ENCODE data around the gene CDC73.
A peak's percentile ranks its signal among the peaks of the same experiment; 100 is the strongest.

CDC73 gene

GRCh38 chr1:193176113-193176512 lies 54.3 kb downstream of the CDC73 start:
- TF ChIP-seq, protein P1, sequence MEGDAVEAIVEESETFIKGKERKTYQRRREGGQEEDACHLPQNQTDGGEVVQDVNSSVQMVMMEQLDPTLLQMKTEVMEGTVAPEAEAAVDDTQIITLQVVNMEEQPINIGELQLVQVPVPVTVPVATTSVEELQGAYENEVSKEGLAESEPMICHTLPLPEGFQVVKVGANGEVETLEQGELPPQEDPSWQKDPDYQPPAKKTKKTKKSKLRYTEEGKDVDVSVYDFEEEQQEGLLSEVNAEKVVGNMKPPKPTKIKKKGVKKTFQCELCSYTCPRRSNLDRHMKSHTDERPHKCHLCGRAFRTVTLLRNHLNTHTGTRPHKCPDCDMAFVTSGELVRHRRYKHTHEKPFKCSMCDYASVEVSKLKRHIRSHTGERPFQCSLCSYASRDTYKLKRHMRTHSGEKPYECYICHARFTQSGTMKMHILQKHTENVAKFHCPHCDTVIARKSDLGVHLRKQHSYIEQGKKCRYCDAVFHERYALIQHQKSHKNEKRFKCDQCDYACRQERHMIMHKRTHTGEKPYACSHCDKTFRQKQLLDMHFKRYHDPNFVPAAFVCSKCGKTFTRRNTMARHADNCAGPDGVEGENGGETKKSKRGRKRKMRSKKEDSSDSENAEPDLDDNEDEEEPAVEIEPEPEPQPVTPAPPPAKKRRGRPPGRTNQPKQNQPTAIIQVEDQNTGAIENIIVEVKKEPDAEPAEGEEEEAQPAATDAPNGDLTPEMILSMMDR (IDR thresholded peaks at IDR 0.05; ENCODE audit: low read depth, low read length) = no peak
- Histone ChIP-seq H3K27ac (no peak overlapping the region), H3K27me3 (ENCODE audit: insufficient read depth, low read depth, severe bottlenecking) (no peaks in the 10 kb centered on the region), H3K9me3 (ENCODE audit: severe bottlenecking) (no peaks in the 10 kb centered on the region), H3K36me3 (no peaks in the 10 kb centered on the region; the same call in 1 of the 2 replicates), H3K4me3 (ENCODE audit: low read depth, low read length) (no peak overlapping the region)
- DNase-seq = no peak

DNA sequence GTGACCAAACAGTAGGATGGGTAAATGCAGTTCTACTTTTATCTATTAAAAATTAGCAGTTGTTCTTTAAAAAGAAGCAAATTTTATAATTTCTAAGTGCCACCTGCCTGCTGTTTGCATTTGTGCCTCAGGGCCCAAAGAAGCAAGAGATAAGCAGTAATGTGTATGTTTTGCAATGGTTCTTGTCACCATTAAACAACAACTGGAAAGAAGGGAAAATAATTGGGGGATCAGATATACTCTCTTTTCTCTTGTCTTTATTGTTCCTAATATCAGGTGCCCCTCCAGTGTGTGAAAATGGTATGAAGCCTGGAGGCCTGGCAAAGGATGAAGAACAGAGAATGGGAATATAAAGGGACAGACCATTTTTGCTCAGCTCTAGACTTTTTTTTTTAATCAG lies 55.0 kb downstream of the CDC73 start:
- Histone ChIP-seq H3K36me3 (no peaks in the 10 kb centered on the region; the same call in 1 of the 2 replicates), H3K27ac (no peak overlapping the region), H3K9me3 (ENCODE audit: severe bottlenecking) (no peaks in the 10 kb centered on the region), H3K4me3 (ENCODE audit: low read depth, low read length) (no peak overlapping the region), H3K27me3 (ENCODE audit: insufficient read depth, low read depth, severe bottlenecking) (no peaks in the 10 kb centered on the region)
- no peak for DNase-seq
- TF ChIP-seq, protein P1 (IDR thresholded peaks at IDR 0.05; ENCODE audit: low read depth, low read length) = no peak

DNA sequence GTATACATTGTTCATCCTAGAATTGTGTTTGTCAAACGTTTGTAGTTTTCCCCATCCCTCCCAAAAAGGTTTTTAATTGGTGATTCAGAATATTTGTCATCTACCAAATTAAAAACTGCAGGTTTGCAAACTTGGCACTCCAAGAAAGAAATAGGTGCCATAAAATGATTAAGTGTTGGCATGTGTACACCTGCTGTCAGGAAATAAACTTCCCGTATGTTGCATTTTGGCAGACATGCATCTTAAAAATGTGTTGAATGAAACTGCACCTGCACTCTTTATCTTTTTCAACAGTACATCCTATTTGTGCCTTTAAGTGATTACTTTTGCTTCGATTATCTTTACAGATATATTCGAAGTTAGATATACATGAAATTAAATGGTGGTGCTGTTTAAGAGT lies 57.3 kb downstream of the CDC73 start:
- TF ChIP-seq, protein P1 (IDR thresholded peaks at IDR 0.05; ENCODE audit: low read depth, low read length) = no peak
- H3K4me3 ChIP-seq (ENCODE audit: low read depth, low read length) = no peak overlapping the region
- no peaks in the 10 kb centered on the region for H3K27me3 ChIP-seq (ENCODE audit: insufficient read depth, low read depth, severe bottlenecking)
- H3K9me3 ChIP-seq (ENCODE audit: severe bottlenecking) = no peaks in the 10 kb centered on the region
- no peaks in the 10 kb centered on the region; the same call in 1 of the 2 replicates for H3K36me3 ChIP-seq
- H3K27ac ChIP-seq = no peak overlapping the region
- DNase-seq = no peak

DNA sequence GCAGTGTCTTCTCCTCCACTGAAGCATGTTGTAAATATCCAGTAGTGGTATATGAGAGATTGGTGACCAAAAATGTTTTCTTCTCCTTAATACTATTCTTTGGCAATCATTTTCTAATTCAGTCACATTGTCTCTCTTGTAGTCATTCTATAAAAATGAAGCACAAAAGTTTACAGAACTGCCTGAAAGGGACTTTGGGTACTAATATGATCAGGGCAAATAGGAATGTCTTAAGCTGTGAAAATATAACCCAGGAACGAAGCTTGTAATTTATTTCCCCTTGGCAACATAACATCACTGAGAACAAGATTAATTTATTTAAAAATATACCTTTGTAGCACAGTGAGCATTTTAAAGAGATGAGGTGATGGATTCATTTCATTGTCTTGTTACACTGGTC lies 59.7 kb downstream of the CDC73 start:
- Histone ChIP-seq H3K36me3 (no peaks in the 10 kb centered on the region; the same call in 1 of the 2 replicates), H3K27ac (no peak overlapping the region), H3K27me3 (ENCODE audit: insufficient read depth, low read depth, severe bottlenecking) (no peaks in the 10 kb centered on the region), H3K9me3 (ENCODE audit: severe bottlenecking) (no peaks in the 10 kb centered on the region), H3K4me3 (ENCODE audit: low read depth, low read length) (no peak overlapping the region)
- DNase-seq = no peak
- TF ChIP-seq, protein P1 (IDR thresholded peaks at IDR 0.05; ENCODE audit: low read depth, low read length) = no peak

DNA sequence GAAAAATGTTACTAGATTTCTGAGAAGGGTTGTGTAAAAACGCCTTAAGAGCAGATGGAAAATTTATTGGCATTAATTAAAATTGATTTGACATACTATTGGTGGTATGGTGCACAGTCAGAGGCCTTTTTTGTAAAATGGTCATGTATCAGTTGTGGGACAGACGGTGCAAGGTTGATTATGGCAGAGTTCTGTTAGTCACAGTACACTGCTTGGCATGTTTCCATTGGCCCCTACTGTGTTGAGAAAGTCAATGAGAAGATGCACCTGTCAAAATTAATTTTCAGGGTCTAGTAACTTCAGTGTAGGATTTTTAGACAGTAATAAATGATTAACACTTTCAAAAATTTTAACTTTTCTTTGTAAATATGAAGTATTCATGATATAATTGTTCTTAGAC lies 60.2 kb downstream of the CDC73 start:
- Histone ChIP-seq H3K27me3 (ENCODE audit: insufficient read depth, low read depth, severe bottlenecking) (no peaks in the 10 kb centered on the region), H3K27ac (no peak overlapping the region), H3K4me3 (ENCODE audit: low read depth, low read length) (no peak overlapping the region), H3K9me3 (ENCODE audit: severe bottlenecking) (no peaks in the 10 kb centered on the region), H3K36me3 (no peaks in the 10 kb centered on the region; the same call in 1 of the 2 replicates)
- no peak for DNase-seq
- TF ChIP-seq, protein P1 (IDR thresholded peaks at IDR 0.05; ENCODE audit: low read depth, low read length) = no peak

GRCh38 chr1:193183019-193183627 lies 61.3 kb downstream of the CDC73 start:
- Histone ChIP-seq H3K4me3 (ENCODE audit: low read depth, low read length) (no peak overlapping the region), H3K36me3 (no peaks in the 10 kb centered on the region; the same call in 1 of the 2 replicates)

More at GRCh38 chr1:193183019-193183627, 61.3 kb downstream of the CDC73 start:
- Histone ChIP-seq H3K27ac (no peak overlapping the region), H3K9me3 (ENCODE audit: severe bottlenecking) (no peaks in the 10 kb centered on the region), H3K27me3 (ENCODE audit: insufficient read depth, low read depth, severe bottlenecking) (no peaks in the 10 kb centered on the region)
- TF ChIP-seq, protein P1 (IDR thresholded peaks at IDR 0.05; ENCODE audit: low read depth, low read length) = peak; percentile 49
- DNase-seq = no peak

Data from WERI-Rb-1 (cell line).